ENCODE measurements around the gene RPS6KC1. TPM values are rescaled to one million over a fixed set of nuclear protein-coding genes. Genes with fewer than 3 reads are reported as not detected.
"Not testable (repeated sequence)": the region's sequence is repeated elsewhere in the genome, so short reads cannot be mapped to it uniquely, and the experiment has no call there.

The RPS6KC1 gene, protein sequence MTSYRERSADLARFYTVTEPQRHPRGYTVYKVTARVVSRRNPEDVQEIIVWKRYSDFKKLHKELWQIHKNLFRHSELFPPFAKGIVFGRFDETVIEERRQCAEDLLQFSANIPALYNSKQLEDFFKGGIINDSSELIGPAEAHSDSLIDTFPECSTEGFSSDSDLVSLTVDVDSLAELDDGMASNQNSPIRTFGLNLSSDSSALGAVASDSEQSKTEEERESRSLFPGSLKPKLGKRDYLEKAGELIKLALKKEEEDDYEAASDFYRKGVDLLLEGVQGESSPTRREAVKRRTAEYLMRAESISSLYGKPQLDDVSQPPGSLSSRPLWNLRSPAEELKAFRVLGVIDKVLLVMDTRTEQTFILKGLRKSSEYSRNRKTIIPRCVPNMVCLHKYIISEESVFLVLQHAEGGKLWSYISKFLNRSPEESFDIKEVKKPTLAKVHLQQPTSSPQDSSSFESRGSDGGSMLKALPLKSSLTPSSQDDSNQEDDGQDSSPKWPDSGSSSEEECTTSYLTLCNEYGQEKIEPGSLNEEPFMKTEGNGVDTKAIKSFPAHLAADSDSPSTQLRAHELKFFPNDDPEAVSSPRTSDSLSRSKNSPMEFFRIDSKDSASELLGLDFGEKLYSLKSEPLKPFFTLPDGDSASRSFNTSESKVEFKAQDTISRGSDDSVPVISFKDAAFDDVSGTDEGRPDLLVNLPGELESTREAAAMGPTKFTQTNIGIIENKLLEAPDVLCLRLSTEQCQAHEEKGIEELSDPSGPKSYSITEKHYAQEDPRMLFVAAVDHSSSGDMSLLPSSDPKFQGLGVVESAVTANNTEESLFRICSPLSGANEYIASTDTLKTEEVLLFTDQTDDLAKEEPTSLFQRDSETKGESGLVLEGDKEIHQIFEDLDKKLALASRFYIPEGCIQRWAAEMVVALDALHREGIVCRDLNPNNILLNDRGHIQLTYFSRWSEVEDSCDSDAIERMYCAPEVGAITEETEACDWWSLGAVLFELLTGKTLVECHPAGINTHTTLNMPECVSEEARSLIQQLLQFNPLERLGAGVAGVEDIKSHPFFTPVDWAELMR
- total RNA-seq: 10.1 and 10.6 TPM in 2 replicates

DNA sequence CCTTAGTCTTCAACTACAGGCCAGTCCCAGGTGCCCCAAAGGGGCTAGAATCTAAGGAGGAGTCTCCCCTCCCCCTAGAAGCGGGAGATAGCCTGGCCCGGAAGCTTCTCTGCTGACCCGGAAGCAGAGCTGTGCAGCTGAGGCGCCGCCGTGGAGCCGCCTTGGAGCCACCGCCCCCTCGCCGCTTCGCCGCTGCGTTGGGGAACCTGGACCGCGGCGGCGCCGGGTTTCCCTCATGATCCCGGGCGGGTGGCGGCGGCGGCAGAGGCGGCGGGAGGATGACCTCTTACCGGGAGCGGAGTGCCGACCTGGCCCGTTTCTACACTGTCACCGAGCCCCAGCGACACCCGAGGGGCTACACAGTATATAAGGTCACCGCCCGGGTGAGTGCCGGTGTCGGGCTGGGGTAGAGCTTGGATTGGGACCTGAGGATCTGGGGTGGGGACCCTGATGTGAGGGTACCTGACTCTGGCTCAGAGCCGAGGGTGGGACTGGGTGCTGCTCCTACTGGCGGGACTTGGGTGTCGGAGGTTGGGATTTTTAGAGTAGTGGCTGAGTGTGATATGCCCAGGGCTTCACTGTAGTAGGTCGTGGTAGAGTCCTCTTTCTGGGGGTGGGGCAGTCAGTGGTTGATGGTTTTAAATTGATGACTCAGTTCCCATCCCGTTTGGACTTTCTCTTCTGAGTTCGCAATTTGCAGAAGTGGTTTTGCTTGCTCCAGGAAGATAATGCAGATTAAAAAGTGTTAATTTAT lies at the start of gene RPS6KC1:
RPS6KC1 (plus strand) TSS at position 115 of the 754 bp plus-strand sequence; CDS start at position 279, 164 bp downstream.
- intact Hi-C loops (cut with micrococcal nuclease): loop anchor here (1.0 kb wide), 4 partner anchors 19 to 260 kb away; partner anchors contain the start of genes ANGEL2, FLVCR1, NSL1 and TATDN3

DNA sequence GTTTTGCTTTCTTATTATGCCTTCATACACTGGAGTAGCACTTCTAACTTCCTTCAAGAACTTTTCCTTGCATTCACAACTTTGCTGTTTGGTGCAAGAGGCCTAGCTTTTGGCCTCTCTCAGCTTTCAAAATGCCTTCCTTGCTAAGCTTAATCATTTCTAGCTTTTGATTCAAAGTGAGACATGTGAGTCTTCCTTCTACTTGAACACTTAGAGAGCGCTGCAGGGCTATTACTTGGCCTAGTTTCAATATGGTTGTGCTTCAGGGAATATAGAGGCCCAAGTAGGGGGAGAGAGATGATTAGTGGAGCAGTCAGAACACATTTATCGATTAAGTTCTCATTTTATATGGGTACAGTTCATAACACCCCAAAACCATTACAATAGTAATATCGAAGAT lies 47.8 kb upstream of the RPS6KC1 start:
- intact Hi-C loops (cut with micrococcal nuclease): no loop called here

DNA sequence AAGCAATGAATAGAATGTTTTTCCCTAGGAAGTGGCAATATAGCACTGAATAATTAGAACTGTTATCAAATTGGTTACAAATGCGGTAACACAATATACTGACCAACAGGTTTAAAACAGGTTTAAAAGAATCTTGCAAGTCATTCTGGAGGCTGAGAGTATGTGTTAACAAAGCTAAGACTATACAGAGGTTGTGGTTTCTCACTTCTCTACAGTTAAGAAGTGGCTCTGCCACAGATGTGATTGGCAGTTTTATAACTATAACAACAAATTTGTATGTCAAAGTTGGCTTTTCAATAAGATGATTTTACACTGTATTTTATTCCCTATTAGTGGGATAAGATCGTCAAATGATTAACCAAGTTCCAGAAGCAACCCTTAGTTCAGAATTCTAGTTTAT lies 42.5 kb upstream of the RPS6KC1 start:
- intact Hi-C loops (cut with micrococcal nuclease): no loop called here

DNA sequence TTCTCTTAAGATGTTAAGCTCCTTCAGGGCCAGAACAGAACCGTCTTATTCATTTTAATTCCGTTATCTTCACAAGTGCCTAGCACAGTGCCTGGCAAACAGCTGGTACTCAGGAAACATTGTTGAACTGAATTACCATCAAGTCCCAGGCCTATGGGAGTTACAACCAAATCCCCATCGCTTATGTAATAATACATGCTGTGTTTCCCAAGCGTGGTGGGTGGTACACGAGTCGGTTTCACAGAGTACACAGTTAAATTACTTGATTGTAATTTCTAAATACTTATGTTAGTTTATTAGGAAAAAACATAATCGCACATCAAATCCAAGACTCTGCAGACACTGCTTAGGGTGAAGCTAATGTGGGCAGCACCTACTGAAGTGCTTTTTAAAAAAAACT lies 36.4 kb upstream of the RPS6KC1 start:
- intact Hi-C loops (cut with micrococcal nuclease): loop anchor here (1.0 to 10.0 kb wide), 8 partner anchors 37 to 1757 kb away; partner anchors contain the start of genes FLVCR1, NSL1, RCOR3 and RPS6KC1

DNA sequence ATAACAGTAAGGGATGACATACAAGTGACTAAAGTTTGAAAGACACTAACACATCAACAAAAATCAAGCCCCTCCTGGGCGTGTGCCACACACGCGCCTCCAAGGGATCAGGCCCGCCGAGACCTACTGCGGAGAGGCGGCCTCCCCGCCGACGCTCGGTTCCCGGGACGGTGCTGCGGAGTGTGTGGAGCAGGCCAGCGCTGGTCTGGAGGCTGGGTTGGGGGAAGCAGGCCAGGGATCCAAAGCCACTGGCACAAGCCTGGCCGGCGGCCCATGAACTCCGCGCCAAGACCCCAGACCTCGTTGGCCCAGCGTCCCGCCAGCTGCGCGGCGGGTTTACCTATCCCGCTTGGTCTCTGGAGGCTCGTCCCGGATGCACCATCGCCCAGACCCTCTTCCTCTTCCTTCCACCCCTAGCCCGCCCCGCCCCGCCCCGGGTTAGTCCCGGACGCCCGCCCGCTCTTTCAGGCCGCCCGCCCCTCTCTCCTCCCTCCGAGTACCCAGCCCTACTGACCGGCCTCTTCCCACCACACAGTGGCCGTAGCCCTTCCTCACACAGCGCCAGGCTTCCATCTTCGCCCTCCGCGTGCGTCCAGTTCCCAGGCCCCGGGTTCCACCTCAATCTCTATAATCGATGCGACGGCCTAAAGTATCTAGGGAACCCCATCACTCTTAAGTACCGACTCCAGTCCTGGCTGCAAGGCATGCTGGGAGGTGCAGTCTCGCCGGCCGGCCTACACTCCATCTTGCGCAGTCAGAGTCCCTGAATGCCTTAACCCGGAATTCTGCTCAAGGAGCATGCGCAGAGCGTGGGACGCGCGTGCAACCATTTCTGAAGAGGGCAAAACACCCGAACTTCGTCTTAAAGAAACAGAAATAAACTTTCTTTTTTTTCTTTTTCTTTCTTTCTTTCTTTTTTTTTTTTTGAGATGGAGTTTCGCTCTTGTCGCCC lies 35.7 kb upstream of the RPS6KC1 start, which contains the start of gene ANGEL2:
ANGEL2 (minus strand) TSS at position 769 of the 952 bp plus-strand sequence; CDS start at position 573, 196 bp downstream.
- intact Hi-C loops (cut with micrococcal nuclease): loop anchor here (1.0 to 10.0 kb wide), 8 partner anchors 36 to 1758 kb away; partner anchors contain the start of genes FLVCR1, NSL1, RCOR3 and RPS6KC1

DNA sequence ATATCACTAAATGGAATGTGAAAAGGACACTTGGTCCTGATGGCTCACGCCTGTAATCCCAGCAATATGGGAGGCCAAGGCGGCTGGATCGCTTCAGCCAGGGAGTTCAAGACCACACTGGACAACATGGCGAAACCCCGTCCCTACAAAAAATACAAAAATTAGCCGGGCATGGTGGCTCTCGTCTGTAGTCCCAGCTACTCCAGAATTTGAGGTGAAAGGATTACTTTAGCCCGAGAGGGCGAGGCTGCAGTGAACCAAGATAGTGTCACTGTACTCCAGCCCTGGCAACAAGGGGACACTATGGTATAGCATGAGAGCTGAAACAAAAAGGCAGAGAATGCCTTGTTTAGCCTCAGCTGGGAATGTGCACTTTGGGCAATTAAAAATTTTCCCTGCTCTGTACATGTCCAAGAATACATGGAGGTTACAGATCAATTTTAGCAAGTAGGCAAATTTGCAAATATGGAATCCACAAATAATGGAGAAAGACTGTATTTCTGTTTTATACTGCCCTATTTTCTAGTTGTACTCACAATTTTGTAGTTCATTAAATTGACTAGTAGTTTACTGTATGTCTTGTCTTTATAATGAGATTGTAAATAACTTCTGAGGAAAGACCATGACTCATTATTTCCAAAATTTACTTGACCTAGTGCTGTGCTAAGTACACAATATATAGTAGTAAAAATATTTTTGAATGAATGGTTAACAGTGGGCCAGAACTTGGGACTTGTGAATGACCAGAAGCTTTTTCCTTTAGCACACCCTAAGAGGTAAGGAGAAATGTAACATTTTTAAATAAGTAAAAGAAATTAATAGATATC lies 33.4 kb upstream of the RPS6KC1 start:
- intact Hi-C loops (cut with micrococcal nuclease): loop anchor here (5.0 to 10.0 kb wide), 2 partner anchors 1443 to 1760 kb away; partner anchors contain the start of genes RCOR3 and SLC30A1

DNA sequence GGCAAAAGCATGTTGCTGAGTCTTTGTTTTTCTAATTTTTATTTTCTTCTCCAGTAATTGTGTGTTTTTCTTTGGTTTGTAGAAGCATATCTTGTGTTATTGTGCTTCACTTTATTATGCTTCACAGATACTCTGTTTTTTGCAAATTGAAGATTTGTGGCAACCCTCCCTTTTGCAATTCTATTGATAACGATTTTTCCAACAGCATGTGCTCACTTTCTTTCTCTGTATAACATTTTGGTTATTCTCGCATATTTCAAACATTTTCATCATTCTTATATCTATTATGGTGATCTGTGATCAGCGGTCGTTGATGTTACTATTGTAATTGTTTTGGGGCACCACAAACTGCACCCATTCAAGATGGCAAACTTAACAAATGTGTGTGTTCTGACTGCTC lies 31.6 kb upstream of the RPS6KC1 start:
- intact Hi-C loops (cut with micrococcal nuclease): loop anchor here (5.0 to 10.0 kb wide), 2 partner anchors 1445 to 1762 kb away; partner anchors contain the start of genes RCOR3 and SLC30A1

DNA sequence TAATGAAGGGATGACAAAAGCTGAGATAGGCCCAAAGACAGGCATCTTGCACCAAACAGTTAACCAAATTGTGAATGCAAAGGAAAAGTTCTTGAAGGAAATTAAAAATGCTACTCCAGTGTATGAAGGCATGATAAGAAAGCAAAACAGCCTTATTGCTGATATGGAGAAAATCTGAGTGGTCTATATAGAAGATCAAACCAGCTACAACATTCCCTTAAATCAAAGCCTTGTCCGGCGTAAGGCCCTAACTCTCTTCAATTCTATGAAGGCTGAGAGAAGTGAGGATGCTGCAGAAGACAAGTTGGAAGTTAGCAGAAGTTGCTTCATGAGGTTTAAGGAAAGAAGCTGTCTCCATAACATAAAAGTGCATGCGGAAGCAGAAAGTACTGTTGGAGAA lies 31.0 kb upstream of the RPS6KC1 start:
- intact Hi-C loops (cut with micrococcal nuclease): no loop called here

DNA sequence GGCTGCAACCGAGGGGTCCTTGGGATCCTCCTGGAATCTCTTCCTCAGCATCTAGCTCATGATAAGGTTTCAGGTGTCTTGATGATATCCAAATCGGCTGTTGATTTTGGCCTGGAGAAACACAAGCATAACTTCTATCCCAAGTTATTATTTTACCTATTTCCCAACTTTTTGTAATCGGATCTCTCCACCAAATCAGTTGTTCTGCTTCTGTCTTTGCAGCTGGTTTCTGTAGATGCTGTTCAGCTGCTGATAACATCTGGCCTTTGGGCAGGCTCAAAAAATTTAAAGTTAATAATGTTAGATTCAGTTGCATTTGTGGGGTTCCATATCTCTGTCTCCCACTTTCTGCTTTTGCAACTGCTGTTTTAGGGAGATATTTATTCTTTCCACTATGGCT lies 24.0 kb upstream of the RPS6KC1 start:
- intact Hi-C loops (cut with micrococcal nuclease): not testable (repeated sequence)

DNA sequence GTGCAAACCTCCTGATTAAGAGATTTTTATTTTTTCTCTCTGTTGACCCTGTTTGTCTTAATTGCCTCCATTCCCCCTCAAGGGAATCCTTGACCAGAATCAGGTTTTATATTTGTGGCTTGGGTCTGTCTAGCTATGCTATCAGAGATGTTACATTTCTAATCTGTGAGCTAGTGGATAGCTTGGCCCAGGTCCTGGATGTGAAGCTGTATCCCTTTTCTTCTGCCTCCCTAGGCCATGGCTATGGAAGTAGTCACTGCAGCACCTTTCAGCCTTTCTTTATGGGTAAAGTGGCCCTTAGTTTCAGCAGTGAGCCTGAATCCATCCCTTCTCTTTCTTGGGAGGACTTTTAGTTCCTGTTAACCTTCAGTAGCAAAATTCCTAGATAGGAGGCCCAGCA lies 18.4 kb upstream of the RPS6KC1 start:
- intact Hi-C loops (cut with micrococcal nuclease): no loop called here

DNA sequence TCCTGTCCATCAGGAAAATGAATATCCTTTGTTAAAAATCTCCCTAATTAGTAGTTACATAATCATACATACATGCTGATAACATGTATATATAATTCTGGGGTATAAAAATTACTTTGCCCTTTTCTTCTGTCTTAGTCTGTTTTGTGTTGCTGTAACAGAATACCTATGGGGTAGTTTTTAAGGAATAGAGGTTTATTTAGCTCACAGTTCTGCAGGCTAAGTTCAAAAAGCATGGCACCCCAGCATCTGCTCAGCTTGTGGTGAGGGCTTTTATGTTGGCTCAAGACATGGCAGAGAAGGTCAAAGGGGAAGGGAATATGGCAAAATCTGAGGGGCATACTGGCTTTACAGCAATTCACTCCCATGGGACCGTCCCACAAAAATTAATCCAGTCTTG lies 16.3 kb upstream of the RPS6KC1 start:
- intact Hi-C loops (cut with micrococcal nuclease): no loop called here

DNA sequence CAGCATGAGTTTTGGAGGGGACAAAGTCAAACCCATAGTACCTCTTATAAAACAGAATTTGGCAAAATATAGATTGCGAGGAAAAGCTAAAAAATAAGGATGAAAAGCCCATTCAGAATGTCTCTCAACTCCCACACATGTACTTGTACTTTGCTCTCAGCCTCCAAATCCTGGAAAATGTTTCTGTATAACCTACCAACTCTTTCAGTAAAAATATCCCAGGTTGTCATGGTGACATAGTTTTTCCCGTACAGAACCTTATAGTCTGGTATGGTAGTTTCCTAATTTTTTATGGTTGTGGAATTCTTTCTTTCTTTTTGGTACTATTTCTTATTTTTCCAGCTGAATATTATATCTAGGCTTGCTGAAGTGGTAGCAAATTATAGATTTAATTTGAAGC lies 15.5 kb upstream of the RPS6KC1 start:
- intact Hi-C loops (cut with micrococcal nuclease): no loop called here

DNA sequence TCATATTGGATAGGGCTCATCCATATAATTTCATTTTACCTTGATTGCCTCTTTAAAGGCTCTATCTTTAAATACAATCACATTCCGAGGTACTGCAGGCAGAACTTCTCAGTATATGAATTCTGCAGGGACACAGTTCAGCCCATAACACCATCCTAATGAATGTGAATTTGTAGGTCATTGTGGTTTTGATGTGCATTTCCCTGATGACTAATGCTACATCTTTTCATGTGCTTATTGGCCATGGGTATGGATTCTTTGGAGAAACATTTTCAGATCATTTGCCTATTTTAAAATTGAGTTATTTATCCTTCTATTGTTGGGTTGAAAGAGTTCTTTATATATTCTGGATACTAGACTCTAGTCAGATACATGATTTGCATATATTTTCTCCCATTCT lies 9.6 kb upstream of the RPS6KC1 start:
- intact Hi-C loops (cut with micrococcal nuclease): no loop called here

DNA sequence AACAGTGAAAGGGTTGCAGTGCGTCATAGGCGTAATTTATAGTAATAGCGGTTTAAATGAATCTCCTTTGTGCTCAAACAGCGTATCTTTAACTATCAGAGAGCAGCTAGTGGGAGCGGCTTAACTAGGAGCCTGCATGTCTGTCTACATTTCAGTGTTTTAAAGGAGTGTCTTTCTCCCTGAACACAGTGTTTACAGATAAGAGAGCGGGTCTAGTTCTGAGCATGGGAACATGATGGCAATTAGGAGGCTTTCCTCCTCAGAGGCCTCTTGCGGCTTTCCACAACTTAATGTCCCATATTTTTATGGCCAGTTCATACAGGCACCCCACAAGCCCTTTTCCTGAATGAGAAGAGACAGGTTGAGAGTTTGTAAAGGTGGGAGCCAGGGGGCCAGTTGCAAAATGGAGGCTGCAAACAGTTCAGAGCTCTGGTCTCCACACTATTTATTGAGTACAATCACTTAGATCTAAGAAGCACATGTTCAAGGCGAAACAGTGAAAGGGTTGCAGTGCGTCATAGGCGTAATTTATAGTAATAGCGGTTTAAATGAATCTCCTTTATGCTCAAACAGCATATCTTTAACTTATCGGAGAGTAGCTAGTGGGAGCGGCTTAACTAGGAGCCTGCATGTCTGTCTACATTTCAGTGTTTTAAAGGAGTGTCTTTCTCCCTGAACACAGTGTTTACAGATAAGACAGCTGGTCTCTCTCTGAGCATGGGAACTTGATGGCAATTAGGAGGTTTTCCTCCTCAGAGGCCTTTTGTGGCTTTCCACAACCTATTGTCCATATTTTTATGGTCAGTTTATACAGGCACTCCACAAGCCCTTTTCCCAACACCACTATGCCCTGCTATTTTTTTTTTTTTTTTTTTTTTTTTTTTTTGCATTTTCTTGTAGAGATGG lies 5.5 kb upstream of the RPS6KC1 start:
- intact Hi-C loops (cut with micrococcal nuclease): not testable (repeated sequence)

DNA sequence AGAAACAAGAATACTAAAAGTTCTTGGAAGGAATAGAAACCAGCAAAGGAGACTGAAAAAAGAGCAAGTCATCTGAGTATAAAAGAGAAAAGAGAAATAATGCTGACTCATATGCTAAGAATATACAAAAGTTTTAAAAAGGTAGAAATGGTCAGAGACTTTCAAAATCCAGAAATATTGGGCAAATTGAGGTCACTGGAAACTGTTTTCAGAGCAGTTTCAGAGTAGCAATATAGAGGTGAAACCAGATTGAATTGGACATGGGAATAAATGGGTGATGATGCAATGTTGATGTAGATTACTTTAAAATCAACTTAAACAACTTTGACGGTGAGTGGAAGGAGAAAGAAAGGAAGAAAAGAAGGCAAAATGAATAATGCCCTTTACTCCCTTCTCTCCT lies 1.8 kb upstream of the RPS6KC1 start:
- intact Hi-C loops (cut with micrococcal nuclease): no loop called here

DNA sequence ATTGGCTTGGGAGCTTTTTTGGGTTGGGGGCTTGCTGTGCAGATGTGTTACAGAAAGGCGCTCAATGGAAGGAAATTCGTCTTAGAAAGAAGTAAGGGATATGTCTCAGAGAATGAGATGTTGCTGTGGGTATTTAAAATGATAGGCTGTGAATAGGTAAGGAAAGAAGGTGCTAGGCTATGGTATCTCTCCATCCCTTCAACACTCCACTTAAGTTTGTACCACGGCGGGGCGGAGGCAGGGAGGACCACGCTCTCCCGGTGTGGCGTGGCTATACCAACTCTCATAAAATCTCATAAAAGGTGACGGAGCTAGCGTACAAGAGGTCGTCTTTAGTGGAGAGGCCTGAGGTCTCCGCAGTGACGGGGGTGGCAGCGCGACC lies 305 bp upstream of the RPS6KC1 start:
- intact Hi-C loops (cut with micrococcal nuclease): loop anchor here (1.0 kb wide), 4 partner anchors 20 to 259 kb away; partner anchors contain the start of genes ANGEL2, FLVCR1, NSL1 and TATDN3

DNA sequence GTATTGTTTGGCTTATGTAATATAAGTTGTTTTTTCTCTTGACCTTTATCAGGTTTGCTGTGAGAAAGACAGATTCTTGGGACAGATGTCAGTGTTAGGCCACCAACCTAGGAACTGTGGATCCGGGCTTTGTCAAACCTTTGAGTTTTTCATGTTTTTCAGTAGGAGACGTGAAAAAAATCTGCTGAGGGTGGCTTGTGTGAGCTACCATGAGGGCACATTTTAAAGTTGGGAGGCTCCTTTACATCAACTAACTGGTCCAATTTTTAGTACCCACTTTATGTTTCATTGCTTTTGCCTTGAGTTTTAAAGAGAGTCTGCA lies 801 bp downstream of the RPS6KC1 start:
- intact Hi-C loops (cut with micrococcal nuclease): loop anchor here (1.0 kb wide), 4 partner anchors 18 to 261 kb away; partner anchors contain the start of genes ANGEL2, FLVCR1, NSL1 and TATDN3

Data from T-helper 2 cell treated with Interferon-gamma antibody and Interleukin-4, amounts not matched to agents 100 ng/mL and 5 ng/mL, for 36 hours (primary cell).